Measurements from ENCODE around the gene ZBTB32.
"Not testable (repeated sequence)": the region's sequence is repeated elsewhere in the genome, so short reads cannot be mapped to it uniquely, and the experiment has no call there.

The ZBTB32 gene

DNA sequence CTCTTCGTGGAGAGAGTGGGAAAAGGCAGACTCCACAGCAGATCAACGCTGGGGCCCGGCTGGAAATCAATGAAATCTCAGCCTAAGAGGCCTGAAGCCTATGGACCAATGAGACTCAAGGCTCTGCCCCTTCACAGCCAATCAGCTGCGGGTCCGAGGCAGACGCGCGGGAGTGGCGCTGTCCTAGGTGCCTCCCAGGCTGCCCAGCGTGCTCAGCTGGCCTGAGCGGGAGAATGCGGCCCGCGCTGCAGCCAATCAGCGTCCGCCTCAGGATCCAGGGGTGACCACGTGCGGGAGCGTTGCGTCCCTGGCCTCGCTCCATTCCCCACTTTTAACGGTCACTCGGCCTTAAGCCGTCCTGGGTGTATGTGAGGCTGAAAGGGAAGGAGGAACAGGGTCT is at the start of gene ZBTB32:
TSS of gene ZBTB32 (plus strand) at position 341 of the 400 bp plus-strand sequence. CDS start 10,069 bp downstream, outside the sequence.
- DNase-seq (ENCODE audit: low spot score): peak; percentile 41
- no peak for TF ChIP-seq CTCF (IDR thresholded peaks at IDR 0.05; ENCODE audit: extremely low read depth, missing control alignments)

DNA sequence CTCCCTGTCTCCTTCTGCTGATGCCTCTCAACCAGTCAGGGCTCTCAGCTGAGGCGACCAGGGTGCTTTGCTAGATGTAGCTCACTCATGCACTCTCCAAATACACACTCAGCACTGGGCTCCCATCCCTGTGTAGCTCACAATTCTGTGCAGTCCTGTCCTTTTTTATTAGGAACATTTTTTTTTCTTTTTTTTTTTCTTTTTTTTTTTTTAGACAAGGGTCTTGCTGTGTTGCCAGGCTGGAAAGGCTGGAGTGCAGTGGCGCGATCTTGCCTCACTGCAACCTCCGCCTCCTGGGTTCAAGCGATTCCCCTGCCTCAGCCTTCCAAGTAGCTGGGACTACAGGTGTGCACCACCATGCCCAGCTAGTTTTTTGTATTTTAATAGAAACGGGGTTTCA is 49.5 kb upstream of the ZBTB32 start:
- DNase-seq (ENCODE audit: low spot score): not testable (repeated sequence)

DNA sequence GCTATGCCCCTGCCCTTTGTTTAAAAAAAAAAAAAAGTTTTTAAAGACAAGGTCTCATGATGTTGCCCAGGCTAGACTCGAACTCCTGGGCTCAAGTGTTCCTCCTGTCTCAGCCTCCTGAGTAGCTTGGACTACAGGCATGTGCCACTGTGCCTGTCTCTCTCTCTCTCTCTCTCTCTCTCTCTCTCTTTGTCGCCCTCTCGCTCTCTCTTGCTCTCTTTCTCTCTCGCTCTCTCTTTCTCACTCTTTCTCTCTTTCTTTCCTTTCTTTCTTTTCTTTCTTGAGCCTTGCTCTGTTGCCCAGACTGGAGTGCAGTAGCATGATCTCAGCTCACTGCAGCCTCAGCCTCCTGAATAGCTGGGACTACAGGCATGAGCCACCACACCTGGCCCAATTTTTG is 48.8 kb upstream of the ZBTB32 start:
- no peak for DNase-seq (ENCODE audit: low spot score)
- no peak for TF ChIP-seq CTCF (IDR thresholded peaks at IDR 0.05; ENCODE audit: extremely low read depth, missing control alignments)

DNA sequence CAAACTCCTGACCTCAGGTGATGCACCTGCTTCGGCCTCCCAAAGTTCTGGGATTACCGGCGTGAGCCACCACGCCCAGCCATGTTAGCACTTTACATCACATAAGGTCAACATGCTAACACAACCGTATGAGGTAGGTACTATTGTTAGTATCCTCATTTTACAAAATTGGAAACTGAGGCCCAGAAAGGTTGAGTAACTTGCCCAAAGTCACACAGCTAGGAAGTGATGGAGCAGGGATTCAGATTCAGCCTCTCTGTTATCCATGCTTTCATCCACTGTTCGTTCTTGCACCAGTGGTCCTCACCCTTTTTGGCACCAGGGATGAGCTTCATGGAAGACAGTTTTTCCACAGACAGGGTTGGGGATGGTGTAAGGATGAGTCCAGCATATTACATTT is 47.7 kb upstream of the ZBTB32 start:
- no peak for TF ChIP-seq CTCF (IDR thresholded peaks at IDR 0.05; ENCODE audit: extremely low read depth, missing control alignments)
- no peak for DNase-seq (ENCODE audit: low spot score)

DNA sequence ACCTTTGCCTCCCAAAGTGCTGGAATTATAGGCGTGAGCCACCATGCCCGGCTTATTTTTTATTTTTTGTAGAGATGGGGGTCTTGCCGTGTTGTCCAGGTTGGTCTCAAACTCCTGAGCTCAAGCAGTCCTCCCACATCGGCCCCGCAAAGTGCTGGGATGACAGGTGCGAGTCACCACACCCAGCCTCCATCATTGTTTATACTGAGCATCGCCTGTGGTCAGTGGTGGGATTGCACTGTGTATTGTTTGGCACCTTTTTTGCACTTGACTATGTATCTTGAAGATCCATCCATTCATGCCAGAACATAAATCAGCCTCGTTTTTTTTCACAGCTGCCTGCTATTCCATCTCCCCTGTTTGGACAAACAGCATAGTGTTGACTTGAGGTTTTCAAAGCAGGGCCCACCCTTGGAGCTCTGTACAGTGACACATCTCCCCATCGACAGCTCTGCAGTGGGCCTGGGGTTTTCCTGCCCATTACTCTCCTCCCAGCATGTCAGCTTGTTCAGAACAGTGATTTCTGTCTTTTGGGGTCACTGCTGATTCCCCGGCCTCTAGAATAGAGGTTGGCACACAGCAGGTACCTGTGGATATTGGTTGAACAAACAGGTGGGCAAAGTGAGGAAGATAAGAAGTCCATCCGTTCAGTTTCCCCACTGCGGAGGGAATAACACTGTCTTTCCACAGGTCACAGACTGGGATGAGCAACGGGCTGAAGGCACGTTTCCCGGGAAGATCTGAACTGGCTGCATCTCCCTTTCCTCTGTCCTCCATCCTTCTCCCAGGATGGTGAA is 46.3 kb upstream of the ZBTB32 start:
- no peak for TF ChIP-seq CTCF (IDR thresholded peaks at IDR 0.05; ENCODE audit: extremely low read depth, missing control alignments)

DNA sequence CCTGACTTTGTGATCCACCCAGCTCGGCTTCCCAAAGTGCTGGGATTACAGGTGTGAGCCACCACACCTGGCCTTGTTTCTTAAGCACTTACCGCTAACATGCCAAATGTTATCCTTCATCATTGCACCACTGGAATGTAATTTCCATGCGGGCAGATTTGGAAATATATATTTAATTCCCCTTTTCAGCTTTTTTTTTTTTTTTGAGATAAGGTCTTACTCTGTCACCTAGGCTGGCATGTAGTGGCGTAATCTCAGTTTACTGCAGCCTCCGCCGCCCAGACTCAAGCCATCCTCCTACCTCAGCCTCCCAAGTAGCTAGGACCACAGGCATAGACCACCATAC is 42.4 kb upstream of the ZBTB32 start:
- TF ChIP-seq CTCF (IDR thresholded peaks at IDR 0.05; ENCODE audit: extremely low read depth, missing control alignments): no peak
- DNase-seq (ENCODE audit: low spot score): no peak

More for the DNA sequence above, 46.3 kb upstream of the ZBTB32 start:
- DNase-seq (ENCODE audit: low spot score): no peak

GRCh38 chr19:35663981-35664380 is 40.4 kb upstream of the ZBTB32 start:
- DNase-seq (ENCODE audit: low spot score): no peak
- no peak for TF ChIP-seq CTCF (IDR thresholded peaks at IDR 0.05; ENCODE audit: extremely low read depth, missing control alignments)

GRCh38 chr19:35665157-35665556 is 39.2 kb upstream of the ZBTB32 start:
- no peak for DNase-seq (ENCODE audit: low spot score)
- TF ChIP-seq CTCF (IDR thresholded peaks at IDR 0.05; ENCODE audit: extremely low read depth, missing control alignments): no peak
